ENCODE measurements around the gene PDS5B. TPM values are rescaled to one million over a fixed set of nuclear protein-coding genes. Genes with fewer than 3 reads are reported as not detected.

Gene PDS5B
- total RNA-seq, 1 experiment from 2014 or later, result 26.5 TPM

DNA sequence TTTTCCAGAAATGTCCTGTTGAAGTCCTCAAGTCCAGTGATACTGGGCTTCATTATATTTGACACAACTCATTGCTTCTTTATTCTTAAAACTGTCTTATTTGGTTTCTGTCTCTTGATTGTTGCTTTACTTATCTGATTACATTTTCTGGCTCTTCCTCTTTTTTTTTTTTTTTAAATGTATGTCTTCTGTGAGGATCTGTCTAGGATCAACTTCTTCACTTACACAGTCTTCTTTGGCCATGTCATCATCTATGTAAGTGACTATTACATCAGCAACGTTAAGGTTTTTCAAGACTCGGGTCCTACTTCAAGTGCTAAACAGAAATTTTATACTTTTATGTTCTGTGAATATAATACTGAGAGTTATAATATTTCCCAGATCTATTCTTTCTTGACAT is 162.1 kb downstream of the PDS5B start:
- ChIA-PET RAD21 (ENCODE audit: low non-redundant PET in 1 of 2, low total read pairs in 2 of 2, uncharacterized antibody in 2 of 2, unreplicated experiment in 2 of 2) (no interaction called here), POLR2A (no interaction called here), CTCF (no interaction called here)
- no peaks in the 10 kb centered on the region for H3K27me3 ChIP-seq (ENCODE audit: insufficient read depth, low read length)
- no peak for DNase-seq (ENCODE audit: low read depth, low spot score)
- no peaks in the 10 kb centered on the region for H3K4me1 ChIP-seq (ENCODE audit: control insufficient read depth in 1 of 2, insufficient read depth in 2 of 2, low read length in 2 of 2)
- H3K9me2 ChIP-seq (ENCODE audit: insufficient read depth), result no peaks in the 10 kb centered on the region
- H3K9me3 ChIP-seq (ENCODE audit: control insufficient read depth in 1 of 2, insufficient read depth in 1 of 2, low read depth in 1 of 2, low read length in 2 of 2), result no peaks in the 10 kb centered on the region
- no peaks in the 10 kb centered on the region for H4K20me1 ChIP-seq (ENCODE audit: insufficient read depth)
- no peak overlapping the region for H3K4me2 ChIP-seq (ENCODE audit: low read length)
- H3K4me3 ChIP-seq (replicated peaks in 1 of 2; ENCODE audit: low read depth in 1 of 2, low read length in 2 of 2), result no peak overlapping the region
- H2AFZ ChIP-seq (ENCODE audit: low read depth, low read length, poor library complexity, severe bottlenecking), result no peak overlapping the region
- ATAC-seq, result no peak
- H3K79me2 ChIP-seq (ENCODE audit: insufficient read depth, low read length), result no peaks in the 10 kb centered on the region
- H3K36me3 ChIP-seq (ENCODE audit: control insufficient read depth in 1 of 2, insufficient read depth in 2 of 2, low read length in 2 of 2), result peaks cover 0 to 2% of the 10 kb centered on the region in 2 experiments; a peak in 1 of 4 replicates
- TF ChIP-seq EGR1 (IDR thresholded peaks at IDR 0.05; ENCODE audit: low read depth) (no peak), EZH2 (IDR thresholded peaks at IDR 0.05) (no peak), EZH2phosphoT487 (IDR thresholded peaks at IDR 0.05; ENCODE audit: borderline replicate concordance) (no peak), ZNF274 (IDR thresholded peaks at IDR 0.05; ENCODE audit: low read depth, low read length) (no peak), CBX3 (IDR thresholded peaks at IDR 0.05; ENCODE audit: low read depth) (no peak), SRF (IDR thresholded peaks at IDR 0.05; ENCODE audit: low read depth) (no peak), YY1 (IDR thresholded peaks at IDR 0.05; ENCODE audit: extremely low read depth, insufficient replicate concordance, low read depth, low read length) (no peak)
- no peak overlapping the region for H3K9ac ChIP-seq (ENCODE audit: low read length)
- intact Hi-C loops (cut with micrococcal nuclease), result no loop called here
- BruUV-seq (replicated peaks), result no TSS peak
- H3K27ac ChIP-seq (ENCODE audit: low read depth, low read length), result no peak overlapping the region

DNA sequence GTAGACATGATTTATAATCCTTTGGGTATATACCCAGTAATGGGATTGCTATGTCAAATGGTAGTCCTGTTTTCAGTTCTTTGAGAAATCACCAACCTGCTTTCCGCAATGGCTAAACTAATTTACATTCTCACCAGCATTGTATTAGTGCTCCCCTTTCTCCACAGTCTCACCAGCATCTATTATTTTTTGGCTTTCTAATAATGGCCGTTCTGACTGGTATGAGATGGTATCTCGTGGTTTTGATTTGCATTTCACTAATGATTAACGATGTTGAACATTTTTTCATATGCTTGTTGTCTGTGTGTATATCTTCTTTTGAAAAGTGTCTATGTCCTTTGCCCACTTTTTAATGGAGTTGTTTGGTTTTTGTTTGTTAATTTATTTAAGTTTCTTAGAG is 165.1 kb downstream of the PDS5B start:
- BruUV-seq (replicated peaks), result no TSS peak
- ATAC-seq, result no peak
- Histone ChIP-seq H3K9me3 (ENCODE audit: control insufficient read depth in 1 of 2, insufficient read depth in 1 of 2, low read depth in 1 of 2, low read length in 2 of 2) (no peaks in the 10 kb centered on the region), H3K79me2 (ENCODE audit: insufficient read depth, low read length) (no peaks in the 10 kb centered on the region), H3K27ac (ENCODE audit: low read depth, low read length) (no peak overlapping the region), H3K9ac (ENCODE audit: low read length) (no peak overlapping the region), H3K4me2 (ENCODE audit: low read length) (no peak overlapping the region), H4K20me1 (ENCODE audit: insufficient read depth) (no peaks in the 10 kb centered on the region), H3K4me1 (ENCODE audit: control insufficient read depth in 1 of 2, insufficient read depth in 2 of 2, low read length in 2 of 2) (no peaks in the 10 kb centered on the region), H3K36me3 (ENCODE audit: control insufficient read depth in 1 of 2, insufficient read depth in 2 of 2, low read length in 2 of 2) (peaks cover 0 to 2% of the 10 kb centered on the region in 2 experiments; a peak in 1 of 4 replicates), H2AFZ (ENCODE audit: low read depth, low read length, poor library complexity, severe bottlenecking) (no peak overlapping the region), H3K27me3 (ENCODE audit: insufficient read depth, low read length) (no peaks in the 10 kb centered on the region), H3K9me2 (ENCODE audit: insufficient read depth) (no peaks in the 10 kb centered on the region), H3K4me3 (replicated peaks in 1 of 2; ENCODE audit: low read depth in 1 of 2, low read length in 2 of 2) (no peak overlapping the region)
- ChIA-PET RAD21 (ENCODE audit: low non-redundant PET in 1 of 2, low total read pairs in 2 of 2, uncharacterized antibody in 2 of 2, unreplicated experiment in 2 of 2) (no interaction called here), POLR2A (no interaction called here), CTCF (no interaction called here)
- intact Hi-C loops (cut with micrococcal nuclease), result no loop called here
- no peak for DNase-seq (ENCODE audit: low read depth, low spot score)
- no peak for TF ChIP-seq POLR2AphosphoS5 (IDR thresholded peaks at IDR 0.05; ENCODE audit: low read depth, low read length)
- no peak for TF ChIP-seq EZH2phosphoT487 (IDR thresholded peaks at IDR 0.05; ENCODE audit: borderline replicate concordance)
- TF ChIP-seq JUND (IDR thresholded peaks at IDR 0.05), result no peak
- no peak for TF ChIP-seq REST (IDR thresholded peaks at IDR 0.05; ENCODE audit: low read depth)
- TF ChIP-seq SIN3A (IDR thresholded peaks at IDR 0.05; ENCODE audit: low read depth), result no peak
- no peak for TF ChIP-seq SP1 (IDR thresholded peaks at IDR 0.05; ENCODE audit: low read depth)
- no peak for TF ChIP-seq EGR1 (IDR thresholded peaks at IDR 0.05; ENCODE audit: low read depth)
- TF ChIP-seq SRF (IDR thresholded peaks at IDR 0.05; ENCODE audit: low read depth), result no peak
- TF ChIP-seq, protein P1, sequence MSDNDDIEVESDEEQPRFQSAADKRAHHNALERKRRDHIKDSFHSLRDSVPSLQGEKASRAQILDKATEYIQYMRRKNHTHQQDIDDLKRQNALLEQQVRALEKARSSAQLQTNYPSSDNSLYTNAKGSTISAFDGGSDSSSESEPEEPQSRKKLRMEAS (IDR thresholded peaks at IDR 0.05), result no peak
- TF ChIP-seq ELF1 (IDR thresholded peaks at IDR 0.05; ENCODE audit: borderline replicate concordance, low read depth), result no peak
- no peak for TF ChIP-seq EZH2 (IDR thresholded peaks at IDR 0.05)
- no peak for TF ChIP-seq RAD21 (IDR thresholded peaks at IDR 0.05; ENCODE audit: low read depth)
- TF ChIP-seq, protein P2, sequence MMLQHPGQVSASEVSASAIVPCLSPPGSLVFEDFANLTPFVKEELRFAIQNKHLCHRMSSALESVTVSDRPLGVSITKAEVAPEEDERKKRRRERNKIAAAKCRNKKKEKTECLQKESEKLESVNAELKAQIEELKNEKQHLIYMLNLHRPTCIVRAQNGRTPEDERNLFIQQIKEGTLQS (IDR thresholded peaks at IDR 0.05), result no peak
- TF ChIP-seq POLR2A (IDR thresholded peaks at IDR 0.05; ENCODE audit: borderline replicate concordance, extremely low read depth, insufficient read depth, insufficient read length), result no peak

Measured in HCT116 (cell line).